NCI-H2196 (cell line): Measurements from ENCODE around the gene PARD3.
"Not testable (repeated sequence)": the region's sequence is repeated elsewhere in the genome, so short reads cannot be mapped to it uniquely, and the experiment has no call there.

Experiments used
- DNase-seq: peaks from one replicate; lab custom pipeline; 2025; ENCODE audit not compliant: unreplicated experiment; lab: John Stamatoyannopoulos, UW

Gene PARD3

GRCh38 chr10:34405611-34406462 is 409.3 kb downstream of the PARD3 start:
- DNase-seq: no peak

GRCh38 chr10:34403512-34403911 is 411.6 kb downstream of the PARD3 start:
- no peak for DNase-seq

GRCh38 chr10:34400075-34400474 is 415.0 kb downstream of the PARD3 start:
- no peak for DNase-seq

- no peak for DNase-seq
These were observed 416.1 kb downstream of the PARD3 start for GRCh38 chr10:34399013-34399412.

- DNase-seq: no peak
These were observed 417.8 kb downstream of the PARD3 start for GRCh38 chr10:34397324-34397723.

- DNase-seq: no peak
These were observed 418.4 kb downstream of the PARD3 start for GRCh38 chr10:34396663-34397062.

- DNase-seq: no peak
These were observed 422.4 kb downstream of the PARD3 start for GRCh38 chr10:34392641-34393170.

DNA sequence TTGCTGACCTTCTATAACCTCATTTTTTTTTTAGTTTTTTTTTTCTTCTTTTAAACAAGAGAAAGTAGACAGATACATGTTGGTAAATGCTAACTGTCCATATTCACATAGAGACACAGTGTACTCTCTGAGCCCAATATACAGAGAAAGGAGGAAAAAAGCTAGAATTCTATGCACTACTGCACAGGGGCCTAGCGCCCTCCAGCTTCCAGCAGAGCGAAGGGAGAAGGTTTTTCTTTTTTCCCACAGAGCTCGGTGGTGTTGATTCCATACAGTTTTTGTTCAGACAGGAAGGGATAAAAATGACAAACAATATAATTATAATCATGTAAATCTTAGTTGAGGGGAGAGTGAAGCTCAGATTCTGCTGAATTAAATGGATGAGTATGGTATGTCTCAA is 423.9 kb downstream of the PARD3 start:
- DNase-seq: not testable (repeated sequence)

DNA sequence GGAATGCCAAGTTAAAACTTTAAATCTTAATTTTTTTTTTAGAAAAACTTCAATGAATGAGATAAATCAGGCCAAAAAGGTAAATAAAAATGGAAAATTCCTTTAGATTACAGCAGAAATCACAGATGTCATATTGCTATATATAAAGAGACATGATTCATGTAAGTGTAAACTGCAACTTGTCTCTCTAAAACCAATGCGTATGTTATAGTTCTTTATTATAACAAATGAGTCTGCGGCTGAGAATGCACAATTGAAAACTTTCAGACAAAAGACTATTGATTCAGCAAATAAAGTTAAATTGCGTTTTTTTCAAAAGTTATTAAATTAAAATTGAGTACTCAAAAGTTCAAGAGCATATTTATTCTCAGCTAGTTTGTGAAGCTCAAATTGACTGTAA is 425.3 kb downstream of the PARD3 start:
- no peak for DNase-seq

DNA sequence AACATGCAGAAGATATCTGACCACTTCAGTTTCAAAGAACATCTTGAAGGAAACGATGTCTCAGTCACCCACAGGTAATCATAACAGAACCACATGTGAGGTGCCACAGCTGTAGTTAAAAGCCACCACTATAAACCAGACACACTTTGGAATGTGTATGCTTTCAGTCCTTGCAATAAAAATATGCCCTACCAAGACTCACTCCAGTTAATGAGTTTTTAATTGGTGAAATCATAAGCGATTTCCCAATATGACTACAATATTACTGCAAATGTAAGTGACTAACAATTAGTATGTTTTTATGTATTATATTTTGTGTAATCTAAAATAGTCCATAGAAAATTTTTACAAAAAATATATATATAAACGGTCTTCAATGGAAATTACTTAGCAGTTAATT is 428.2 kb downstream of the PARD3 start:
- DNase-seq: no peak

DNA sequence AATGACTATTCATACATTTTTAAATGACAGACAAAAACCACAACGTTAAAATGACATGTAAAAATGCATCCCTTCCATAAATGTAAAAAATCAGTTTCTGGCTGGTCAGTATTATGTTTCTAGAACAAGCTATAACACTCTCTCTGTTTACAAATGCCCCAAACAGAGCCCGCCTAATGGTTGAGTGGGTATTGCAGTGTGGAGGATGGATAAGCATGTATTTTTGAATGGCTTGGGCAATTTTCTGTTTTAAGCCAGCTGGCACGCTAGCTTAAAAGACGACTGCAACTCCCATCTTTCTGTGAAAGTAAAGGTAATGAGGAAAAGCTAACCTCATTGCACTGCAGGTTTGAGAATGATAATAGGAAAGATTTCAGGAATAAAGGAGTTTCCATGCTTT is 430.7 kb downstream of the PARD3 start:
- no peak for DNase-seq

DNA sequence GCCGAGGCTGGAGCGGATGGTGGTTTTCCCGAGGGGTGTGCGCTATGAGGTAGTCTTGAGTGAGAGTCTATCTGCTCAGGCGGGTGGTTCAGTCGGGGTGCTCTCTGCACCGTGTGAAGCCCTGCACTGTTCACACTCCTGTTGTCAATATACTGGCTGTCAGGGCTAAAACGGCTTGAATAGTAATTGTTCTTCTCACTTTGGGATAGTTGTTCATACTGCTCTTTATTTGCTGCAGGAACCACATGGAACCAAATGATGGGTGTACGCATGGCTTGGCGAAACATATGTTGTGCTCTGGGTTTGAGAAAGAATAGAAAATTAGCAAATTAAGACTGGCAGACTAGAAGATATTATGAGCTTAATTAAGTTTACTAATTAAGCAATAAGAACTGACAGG is 432.5 kb downstream of the PARD3 start:
- DNase-seq: no peak

GRCh38 chr10:34380856-34381255 is 434.2 kb downstream of the PARD3 start:
- no peak for DNase-seq

GRCh38 chr10:34378297-34378696 is 436.8 kb downstream of the PARD3 start:
- no peak for DNase-seq

GRCh38 chr10:34377833-34378232 is 437.3 kb downstream of the PARD3 start:
- no peak for DNase-seq

DNA sequence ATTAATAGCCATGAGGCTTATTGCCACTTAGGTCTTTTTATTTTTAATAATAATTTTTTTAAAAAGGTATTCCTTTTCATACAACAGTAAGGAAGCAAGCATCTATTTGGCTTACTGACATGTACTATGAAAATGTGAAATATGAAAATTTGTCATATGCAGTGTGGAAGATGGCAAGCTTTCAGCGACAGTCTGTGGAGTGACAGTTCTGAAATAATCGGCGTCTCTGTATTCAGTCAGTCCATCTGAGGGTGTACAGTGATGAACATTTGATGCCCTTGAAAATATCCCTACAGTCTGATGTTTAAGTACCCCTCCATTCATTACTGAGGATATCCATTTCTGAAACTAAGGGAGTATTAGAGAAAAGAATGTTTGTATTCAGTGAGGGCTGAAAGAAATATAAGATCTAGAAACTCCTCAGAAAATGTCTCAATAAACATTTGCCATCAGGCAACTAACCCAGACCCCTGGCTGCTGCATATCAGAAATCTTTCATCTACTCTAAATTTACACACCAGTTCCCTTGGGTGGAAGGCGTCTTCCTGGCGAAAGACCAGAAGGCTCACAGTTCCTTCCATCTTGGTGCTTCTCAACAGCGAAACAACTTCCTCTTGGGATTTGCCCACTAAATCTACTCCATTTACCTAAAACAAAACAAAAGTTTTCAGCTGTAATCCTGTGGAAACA is 440.6 kb downstream of the PARD3 start:
- no peak for DNase-seq

- DNase-seq: no peak
These were observed 441.9 kb downstream of the PARD3 start for GRCh38 chr10:34373211-34373610.

DNA sequence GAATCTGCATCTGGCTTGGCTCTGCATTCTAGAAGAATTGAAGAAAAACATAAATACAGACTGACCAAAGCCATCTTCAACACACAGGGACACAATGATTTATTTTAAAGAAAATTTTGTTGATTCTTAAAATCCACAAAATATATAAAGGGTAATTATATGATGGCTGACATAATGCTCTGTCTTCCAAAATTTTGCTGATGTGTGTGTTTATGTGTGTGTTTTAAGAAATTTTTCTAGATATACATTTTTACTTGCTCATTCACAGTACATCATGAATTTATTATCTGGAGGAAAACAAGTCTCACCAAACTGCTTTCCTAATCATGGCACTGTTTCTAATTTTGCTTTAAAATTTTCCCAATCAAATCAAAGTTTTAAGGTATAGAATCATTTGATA is 442.6 kb downstream of the PARD3 start:
- no peak for DNase-seq

GRCh38 chr10:34370126-34370525 is 445.0 kb downstream of the PARD3 start:
- DNase-seq: no peak

GRCh38 chr10:34369120-34369519 is 446.0 kb downstream of the PARD3 start:
- DNase-seq: no peak

GRCh38 chr10:34364253-34365037 is 450.7 kb downstream of the PARD3 start:
- DNase-seq: no peak
